Mononuclear cell (primary cell): Measurements from ENCODE around the gene PRR33. TPM values are rescaled to one million over a fixed set of nuclear protein-coding genes. Genes with fewer than 3 reads are reported as not detected.
"Not testable (repeated sequence)": the region's sequence is repeated elsewhere in the genome, so short reads cannot be mapped to it uniquely, and the experiment has no call there.

Experiments
- H3K27me3 ChIP-seq: 2 replicates; pipeline ENCODE4 v1.6.0; 2011; ENCODE audit warnings: low read length, control low read depth; ENCODE audit not compliant: insufficient read depth
- H3K4me1 ChIP-seq: 2 replicates; pipeline ENCODE4 v1.5.1; 2011; ENCODE audit warnings: mild to moderate bottlenecking, low read length, control low read depth; ENCODE audit not compliant: insufficient read depth
- H3K4me3 ChIP-seq: 2 replicates; pipeline ENCODE4 v1.5.1; 2011; ENCODE audit warnings: mild to moderate bottlenecking, low read length, moderate library complexity
- H3K9me3 ChIP-seq: 2 replicates; pipeline ENCODE4 v1.5.1; 2011; ENCODE audit warnings: low read depth, mild to moderate bottlenecking, control low read depth, low read length
- total RNA-seq: library from RNA; depleted of rRNA; stranded (reverse); fragments of >200 nt; gene quantifications from one replicate; pipeline ENCODE4 v1.2.3, GENCODE V29; 2012

Gene PRR33
- not detected for total RNA-seq

DNA sequence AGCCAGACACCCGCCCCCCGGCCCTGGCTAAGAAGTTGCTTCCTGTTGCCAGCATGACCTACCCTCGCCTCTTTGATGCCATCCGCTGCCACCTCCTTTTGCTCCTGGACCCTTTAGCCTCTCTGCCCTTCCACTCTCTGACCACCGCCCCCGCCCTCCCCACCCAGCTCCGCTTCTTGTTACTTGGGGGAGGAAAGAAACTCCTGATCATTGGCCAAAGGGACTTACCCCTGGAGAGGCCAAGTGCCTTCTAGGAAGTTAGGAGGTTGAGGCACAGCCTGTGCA is at the start of gene PRR33:
Gene PRR33, minus strand, starts transcription at position 65 of the 285 bp plus-strand sequence. CDS start 1,311 bp downstream, outside the sequence.
- Histone ChIP-seq H3K27me3 (no peaks in the 10 kb centered on the region), H3K9me3 (no peaks in the 10 kb centered on the region), H3K4me1 (peaks cover 48% of the 10 kb centered on the region), H3K4me3 (no peak within 1 kb of the TSS)

DNA sequence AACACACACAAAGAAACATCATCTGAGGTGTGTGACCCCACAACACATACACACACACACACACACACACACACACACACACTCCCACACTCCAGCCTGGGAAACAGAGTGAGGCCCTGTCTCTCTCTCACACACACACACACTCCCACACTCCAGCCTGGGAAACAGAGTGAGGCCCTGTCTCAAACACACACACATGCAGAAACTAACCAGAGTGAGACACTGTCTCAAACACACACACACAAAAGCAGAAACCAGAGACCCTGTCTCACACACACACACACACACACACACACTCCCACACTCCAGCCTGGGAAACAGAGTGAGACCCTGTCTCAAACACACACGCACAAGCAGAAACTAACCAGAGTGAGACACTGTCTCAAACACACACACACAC is 48.1 kb upstream of the PRR33 start:
- not testable (repeated sequence) for H3K4me1 ChIP-seq, H3K27me3 ChIP-seq, H3K4me3 ChIP-seq, H3K9me3 ChIP-seq

- Histone ChIP-seq H3K27me3 (no peaks in the 10 kb centered on the region), H3K9me3 (no peaks in the 10 kb centered on the region), H3K4me3 (no peak overlapping the region), H3K4me1 (no peaks in the 10 kb centered on the region)
Measured at GRCh38 chr11:1939006-1939625, 47.4 kb upstream of the PRR33 start.

DNA sequence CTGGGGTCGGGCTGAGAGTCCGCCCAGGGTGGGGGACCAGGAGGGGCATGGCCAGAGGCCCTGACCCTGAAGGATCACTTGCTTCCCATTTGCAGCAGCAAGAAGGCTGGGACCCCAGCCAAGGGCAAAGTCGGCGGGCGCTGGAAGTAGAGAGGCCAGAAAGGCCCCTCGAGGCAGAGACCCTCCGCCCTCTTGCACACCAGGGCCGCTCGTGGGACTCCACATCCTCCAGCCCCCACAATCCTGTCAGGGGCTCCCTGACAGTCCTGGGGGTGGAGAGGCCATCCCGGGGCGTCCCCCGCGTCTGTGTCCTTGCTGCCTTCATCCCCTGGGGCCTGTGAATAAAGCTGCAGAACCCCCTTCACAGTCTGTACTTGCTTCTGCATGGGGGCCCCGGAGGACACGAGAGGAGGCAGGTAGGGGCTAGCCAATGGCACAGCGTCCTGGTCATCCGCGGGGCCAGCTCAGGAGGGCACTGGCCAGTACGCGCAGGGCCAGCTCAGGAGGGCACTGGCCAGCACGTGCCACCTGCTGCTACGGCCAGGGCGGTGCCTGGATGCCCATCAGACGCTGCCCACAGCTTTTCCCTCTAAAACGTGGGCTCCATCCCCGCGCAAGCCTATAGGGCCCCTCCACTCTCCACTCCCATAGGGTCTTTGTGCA is 46.8 kb upstream of the PRR33 start:
- H3K9me3 ChIP-seq: no peaks in the 10 kb centered on the region
- no peak overlapping the region for H3K4me3 ChIP-seq
- H3K27me3 ChIP-seq: no peaks in the 10 kb centered on the region
- H3K4me1 ChIP-seq: no peaks in the 10 kb centered on the region

GRCh38 chr11:1937616-1938342 is 46.1 kb upstream of the PRR33 start:
- Histone ChIP-seq H3K27me3 (no peaks in the 10 kb centered on the region), H3K9me3 (no peaks in the 10 kb centered on the region), H3K4me3 (no peak overlapping the region), H3K4me1 (no peaks in the 10 kb centered on the region)

GRCh38 chr11:1936781-1937615 is 45.3 kb upstream of the PRR33 start:
- Histone ChIP-seq H3K4me3 (no peak overlapping the region), H3K27me3 (no peaks in the 10 kb centered on the region), H3K4me1 (no peaks in the 10 kb centered on the region), H3K9me3 (no peaks in the 10 kb centered on the region)

DNA sequence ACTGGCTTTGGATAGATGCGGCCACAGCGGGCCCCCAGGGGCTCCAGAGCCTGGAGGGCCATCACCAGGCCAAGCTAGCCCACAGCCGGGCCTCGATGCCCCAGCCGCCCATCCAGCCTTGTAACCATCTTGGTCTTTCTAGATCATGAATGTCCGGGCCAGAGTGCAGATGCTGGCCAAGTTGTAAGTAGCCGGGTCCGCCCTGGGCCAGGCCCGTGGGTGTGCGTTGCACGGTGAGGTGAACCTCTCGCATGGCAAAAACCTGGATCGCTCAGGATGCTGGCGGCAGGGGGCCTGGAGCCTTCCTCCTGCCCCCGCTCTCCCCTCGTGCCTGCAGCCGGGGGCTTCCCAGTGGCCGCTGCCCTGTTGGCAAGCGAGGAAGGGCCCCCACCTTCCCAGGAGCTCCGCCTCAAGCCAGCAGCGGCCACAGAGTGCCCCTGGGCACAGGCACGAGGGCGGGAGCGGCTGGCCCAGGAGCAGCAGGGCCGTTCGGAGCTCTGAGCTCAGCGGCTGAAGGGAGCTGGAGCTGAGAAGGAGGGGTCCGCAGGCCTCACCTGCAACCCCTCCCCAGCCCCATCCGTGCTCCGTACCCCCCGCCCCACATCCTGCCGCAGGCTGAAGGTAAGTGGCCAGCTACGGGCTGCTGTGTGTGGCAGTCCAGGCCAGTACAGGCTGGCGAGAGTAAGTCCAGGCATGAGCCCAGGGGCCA is 44.5 kb upstream of the PRR33 start:
- no peaks in the 10 kb centered on the region for H3K4me1 ChIP-seq

DNA sequence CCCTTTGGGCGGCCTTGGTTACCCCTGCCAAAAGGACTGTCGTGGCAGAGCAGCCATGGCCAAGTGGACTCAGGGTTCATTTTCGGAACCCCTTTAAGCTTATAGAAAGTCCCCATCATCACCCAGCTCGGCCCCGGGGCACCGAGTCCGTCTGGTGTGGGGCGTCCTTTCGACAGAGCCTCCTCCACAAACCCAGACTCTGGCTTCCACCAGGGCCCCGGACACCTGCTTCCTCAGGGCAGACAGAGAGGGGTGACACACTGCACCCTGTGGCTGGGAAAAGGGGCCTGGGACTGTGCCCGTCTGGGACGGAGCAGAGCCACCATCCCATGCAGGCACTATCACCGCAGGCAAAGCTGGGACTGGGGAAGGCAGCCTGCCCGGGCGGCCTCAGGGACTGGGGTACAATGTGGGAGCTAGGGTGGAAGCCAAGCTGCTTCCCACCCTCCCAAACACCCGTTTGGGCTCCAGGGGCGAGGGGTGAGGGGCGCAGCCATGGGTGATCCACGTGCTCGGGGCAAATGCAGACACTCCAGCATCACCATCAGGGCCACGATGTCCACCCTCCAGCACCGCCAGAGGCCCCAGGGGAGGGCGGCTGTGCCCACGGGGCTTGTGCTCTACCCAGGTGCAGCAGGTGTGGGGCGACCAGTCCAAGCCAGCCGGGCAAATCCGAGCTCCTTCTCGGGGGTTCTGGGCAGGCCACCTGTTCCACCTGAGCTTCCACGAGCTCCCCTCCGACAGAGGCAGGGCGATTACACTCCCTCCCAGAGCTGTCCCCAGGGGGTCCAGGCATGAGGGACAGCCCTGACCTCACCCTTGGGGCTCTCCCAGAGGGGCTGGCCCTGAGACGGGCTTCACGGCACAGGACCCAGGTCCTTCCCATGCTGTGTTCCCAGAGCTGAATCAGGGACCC is 43.7 kb upstream of the PRR33 start:
- Histone ChIP-seq H3K4me3 (no peak overlapping the region), H3K4me1 (no peaks in the 10 kb centered on the region), H3K9me3 (no peaks in the 10 kb centered on the region), H3K27me3 (peaks cover 4% of the 10 kb centered on the region)

More for the DNA sequence above, 44.5 kb upstream of the PRR33 start:
- Histone ChIP-seq H3K4me3 (no peak overlapping the region), H3K27me3 (peaks cover 4% of the 10 kb centered on the region), H3K9me3 (no peaks in the 10 kb centered on the region)

- Histone ChIP-seq H3K27me3 (peaks cover 4% of the 10 kb centered on the region), H3K9me3 (no peaks in the 10 kb centered on the region), H3K4me3 (no peak overlapping the region), H3K4me1 (no peaks in the 10 kb centered on the region)
Measured at GRCh38 chr11:1934335-1935155, 42.9 kb upstream of the PRR33 start.

DNA sequence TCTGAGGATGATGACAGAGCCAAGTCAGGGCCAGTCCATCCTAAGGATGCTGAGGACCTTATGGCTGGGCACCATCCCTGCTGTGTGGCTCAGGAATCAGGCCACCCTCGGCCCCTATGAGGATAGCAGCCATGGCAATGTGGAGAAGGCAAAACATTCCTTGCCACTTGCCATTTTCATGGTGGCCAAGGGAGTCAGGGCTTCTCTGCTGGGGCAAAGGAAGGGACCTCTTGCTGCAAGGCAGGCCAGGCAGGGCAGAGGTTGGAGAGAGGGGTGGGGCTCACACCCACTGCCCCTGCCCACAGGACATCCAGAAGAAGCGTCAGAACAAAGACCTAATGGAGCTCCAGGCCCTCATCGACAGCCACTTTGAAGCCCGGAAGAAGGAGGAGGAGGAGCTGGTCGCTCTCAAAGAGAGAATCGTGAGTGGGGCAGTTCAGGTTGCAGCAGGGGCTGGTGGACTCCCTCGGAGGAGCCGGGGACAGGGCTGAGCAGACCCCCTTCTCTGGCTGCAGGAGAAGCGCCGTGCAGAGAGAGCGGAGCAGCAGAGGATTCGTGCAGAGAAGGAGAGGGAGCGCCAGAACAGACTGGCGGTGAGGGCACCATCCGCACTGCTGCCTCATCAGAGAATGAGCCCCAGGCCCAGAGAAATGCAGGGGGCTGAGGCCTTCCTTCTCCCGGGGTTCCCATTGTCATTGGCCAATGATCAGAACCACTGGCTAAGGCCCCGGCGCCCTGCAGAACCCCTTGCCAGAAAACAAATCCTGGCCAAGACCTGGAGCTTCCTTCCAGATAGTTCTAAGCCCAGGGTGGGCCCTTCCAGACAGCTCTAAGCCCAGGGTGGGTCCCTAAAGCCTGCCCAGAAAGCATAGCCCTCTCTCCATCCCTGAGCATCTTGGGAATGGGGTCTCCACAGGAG is 42.0 kb upstream of the PRR33 start:
- no peaks in the 10 kb centered on the region for H3K4me1 ChIP-seq
- H3K27me3 ChIP-seq: peaks cover 4% of the 10 kb centered on the region
- no peaks in the 10 kb centered on the region for H3K9me3 ChIP-seq
- no peak overlapping the region for H3K4me3 ChIP-seq

GRCh38 chr11:1932681-1933080 is 41.0 kb upstream of the PRR33 start:
- H3K4me3 ChIP-seq: no peak overlapping the region
- no peaks in the 10 kb centered on the region for H3K9me3 ChIP-seq
- H3K27me3 ChIP-seq: peaks cover 4% of the 10 kb centered on the region
- H3K4me1 ChIP-seq: no peaks in the 10 kb centered on the region

DNA sequence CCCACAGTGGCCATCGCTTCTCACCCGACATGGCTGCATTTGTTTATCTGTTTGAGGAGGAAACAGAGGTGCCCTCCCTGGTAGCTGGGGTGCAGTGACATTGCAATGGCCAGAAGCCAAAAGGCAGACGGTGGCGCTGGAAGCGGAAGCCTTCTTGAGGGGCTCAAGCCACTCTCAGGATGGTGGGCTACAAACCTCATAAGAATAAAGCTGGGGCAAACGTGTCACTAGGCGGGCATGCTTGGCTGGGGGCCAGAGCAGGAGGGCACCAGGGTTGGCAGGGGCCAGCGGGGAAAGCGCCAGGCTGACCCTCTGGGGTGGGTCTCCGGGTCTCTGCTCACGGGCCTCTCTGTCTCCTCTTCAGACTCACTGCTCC is 40.4 kb upstream of the PRR33 start:
- H3K4me1 ChIP-seq: no peaks in the 10 kb centered on the region
- H3K4me3 ChIP-seq: no peak overlapping the region
- H3K9me3 ChIP-seq: no peaks in the 10 kb centered on the region
- peaks cover 4% of the 10 kb centered on the region for H3K27me3 ChIP-seq
